ENCODE results near the gene ANK3. TPM values are rescaled to one million over a fixed set of nuclear protein-coding genes. Genes with fewer than 3 reads are reported as not detected.
A peak's percentile ranks its signal among the peaks of the same experiment; 100 is the strongest.

Gene ANK3
- total RNA-seq, 2 donors from 2014 or later = 41.0 to 113 TPM

- DNase-seq (no peak), ATAC-seq (no peak)
- Histone ChIP-seq H3K36me3 (replicated peaks in 1 of 2; ENCODE audit: insufficient read depth in 1 of 2, low read depth in 2 of 2) (no peaks in the 10 kb centered on the region), H3K27ac (peak overlapping the region in 2 of 4 donors; percentile 5 to 34), H3K4me1 (peaks cover 13% of the 10 kb centered on the region), H3K9me3 (no peaks in the 10 kb centered on the region), H3K4me3 (no peak overlapping the region), H3K27me3 (no peaks in the 10 kb centered on the region)
- intact Hi-C loops (cut with DNase I) = no loop called here
- TF ChIP-seq POLR2A (IDR thresholded peaks at IDR 0.05) (no peak), CTCF (IDR thresholded peaks at IDR 0.05) (no peak)
- WGBS, 2 donors = 47 to 75% methylated on average over 1 of the region's 1 CpG
Observed at GRCh38 chr10:59993931-59994330, 395.7 kb downstream of the ANK3 start.

- Histone ChIP-seq H3K27me3 (no peaks in the 10 kb centered on the region), H3K4me1 (peaks cover 9% of the 10 kb centered on the region), H3K4me3 (no peak overlapping the region), H3K36me3 (replicated peaks in 1 of 2; ENCODE audit: insufficient read depth in 1 of 2, low read depth in 2 of 2) (no peaks in the 10 kb centered on the region), H3K27ac (peak overlapping the region; percentile 50 to 76 (median 68)), H3K9me3 (no peaks in the 10 kb centered on the region)
- peak; percentile 83 for ATAC-seq
- no peak for TF ChIP-seq CTCF (IDR thresholded peaks at IDR 0.05)
- no peak for TF ChIP-seq POLR2A (IDR thresholded peaks at IDR 0.05)
- WGBS, 2 donors = 25 to 38% methylated on average over 3 of the region's 3 CpGs
- intact Hi-C loops (cut with DNase I) = no loop called here
- DNase-seq = peak; percentile 39 to 72 (median 54)
Observed at GRCh38 chr10:59991661-59992060, 398.0 kb downstream of the ANK3 start.

- Histone ChIP-seq H3K4me3 (no peak overlapping the region), H3K9me3 (no peaks in the 10 kb centered on the region), H3K27ac (peak overlapping the region in 3 of 4 donors; percentile 62 to 76 (median 73)), H3K36me3 (replicated peaks in 1 of 2; ENCODE audit: insufficient read depth in 1 of 2, low read depth in 2 of 2) (no peaks in the 10 kb centered on the region), H3K27me3 (no peaks in the 10 kb centered on the region), H3K4me1 (peaks cover 7% of the 10 kb centered on the region)
- intact Hi-C loops (cut with DNase I) = no loop called here
- TF ChIP-seq CTCF (IDR thresholded peaks at IDR 0.05) = no peak
- TF ChIP-seq POLR2A (IDR thresholded peaks at IDR 0.05) = no peak
- DNase-seq (no peak), ATAC-seq (no peak)
Observed at GRCh38 chr10:59991117-59991516, 398.6 kb downstream of the ANK3 start.

GRCh38 chr10:59985639-59986038 is 404.0 kb downstream of the ANK3 start:
- H3K4me1 ChIP-seq = no peaks in the 10 kb centered on the region
- no peak for ATAC-seq
- H3K4me3 ChIP-seq = no peak overlapping the region
- H3K9me3 ChIP-seq = no peaks in the 10 kb centered on the region
- intact Hi-C loops (cut with DNase I) = no loop called here
- no peak overlapping the region for H3K27ac ChIP-seq
- no peaks in the 10 kb centered on the region for H3K36me3 ChIP-seq (replicated peaks in 1 of 2; ENCODE audit: insufficient read depth in 1 of 2, low read depth in 2 of 2)
- no peak for DNase-seq
- TF ChIP-seq CTCF (IDR thresholded peaks at IDR 0.05) (no peak), POLR2A (IDR thresholded peaks at IDR 0.05) (no peak)
- no peaks in the 10 kb centered on the region for H3K27me3 ChIP-seq

- Histone ChIP-seq H3K27ac (no peak overlapping the region), H3K4me1 (no peaks in the 10 kb centered on the region), H3K4me3 (no peak overlapping the region), H3K27me3 (no peaks in the 10 kb centered on the region), H3K36me3 (replicated peaks in 1 of 2; ENCODE audit: insufficient read depth in 1 of 2, low read depth in 2 of 2) (no peaks in the 10 kb centered on the region), H3K9me3 (no peaks in the 10 kb centered on the region)
- no peak for DNase-seq
- intact Hi-C loops (cut with DNase I) = no loop called here
- 88 to 92% methylated on average over 1 of the region's 1 CpG for WGBS, 2 donors
- no peak for ATAC-seq
- TF ChIP-seq POLR2A (IDR thresholded peaks at IDR 0.05) (no peak), CTCF (IDR thresholded peaks at IDR 0.05) (no peak)
Observed at GRCh38 chr10:59984415-59984814, 405.3 kb downstream of the ANK3 start.
